ENCODE measurements around the gene STOML1.

DNA sequence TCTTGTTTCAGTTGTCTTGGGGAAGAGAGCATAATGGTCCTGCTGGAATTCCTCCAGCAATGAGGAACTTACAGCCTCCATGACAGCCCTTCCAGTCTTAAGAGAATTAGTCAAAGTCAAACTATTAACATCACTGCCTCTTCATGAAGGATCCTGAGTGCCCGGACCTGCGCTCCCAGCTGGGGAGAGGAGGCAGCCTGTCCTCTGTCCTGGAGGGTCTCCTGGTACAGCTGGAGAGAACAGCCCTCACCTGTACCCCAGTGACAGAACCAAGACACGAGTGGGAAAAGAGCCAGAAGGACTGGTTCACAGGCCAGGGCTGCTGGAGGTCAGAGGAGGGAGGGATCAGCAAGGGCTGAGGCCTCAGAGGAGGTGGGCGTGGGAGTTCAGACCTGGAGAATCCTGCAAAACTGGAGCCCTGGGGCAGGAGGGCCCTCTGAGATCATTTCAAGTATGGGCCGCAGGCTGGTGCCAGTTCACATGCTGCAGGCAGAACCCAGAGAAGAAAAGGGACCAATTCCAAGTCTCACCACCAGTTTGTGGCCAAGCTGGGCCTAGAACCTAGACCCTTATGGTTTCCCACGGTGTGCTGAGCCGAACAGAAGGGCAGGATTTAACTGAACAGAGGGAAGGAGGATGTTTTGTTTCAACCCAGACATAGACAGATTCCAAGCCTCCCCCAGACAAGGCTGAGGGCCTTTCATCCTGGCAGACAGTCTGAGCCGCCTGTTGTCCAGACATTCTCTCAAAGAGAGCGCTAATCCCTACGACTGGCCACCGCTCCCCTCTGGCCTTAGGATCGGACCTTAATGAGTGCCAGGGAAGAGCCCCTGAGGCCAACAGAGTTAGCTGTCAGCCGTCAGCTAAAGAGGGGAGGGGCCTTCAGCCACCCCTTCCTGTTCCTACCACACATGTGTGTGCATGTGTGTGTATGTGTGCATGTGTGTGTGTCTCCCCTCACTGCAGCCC, 47.6 kb downstream of the STOML1 start:
- TF ChIP-seq POLR2A (IDR thresholded peaks at IDR 0.05): no peak
- TF ChIP-seq, protein P1, sequence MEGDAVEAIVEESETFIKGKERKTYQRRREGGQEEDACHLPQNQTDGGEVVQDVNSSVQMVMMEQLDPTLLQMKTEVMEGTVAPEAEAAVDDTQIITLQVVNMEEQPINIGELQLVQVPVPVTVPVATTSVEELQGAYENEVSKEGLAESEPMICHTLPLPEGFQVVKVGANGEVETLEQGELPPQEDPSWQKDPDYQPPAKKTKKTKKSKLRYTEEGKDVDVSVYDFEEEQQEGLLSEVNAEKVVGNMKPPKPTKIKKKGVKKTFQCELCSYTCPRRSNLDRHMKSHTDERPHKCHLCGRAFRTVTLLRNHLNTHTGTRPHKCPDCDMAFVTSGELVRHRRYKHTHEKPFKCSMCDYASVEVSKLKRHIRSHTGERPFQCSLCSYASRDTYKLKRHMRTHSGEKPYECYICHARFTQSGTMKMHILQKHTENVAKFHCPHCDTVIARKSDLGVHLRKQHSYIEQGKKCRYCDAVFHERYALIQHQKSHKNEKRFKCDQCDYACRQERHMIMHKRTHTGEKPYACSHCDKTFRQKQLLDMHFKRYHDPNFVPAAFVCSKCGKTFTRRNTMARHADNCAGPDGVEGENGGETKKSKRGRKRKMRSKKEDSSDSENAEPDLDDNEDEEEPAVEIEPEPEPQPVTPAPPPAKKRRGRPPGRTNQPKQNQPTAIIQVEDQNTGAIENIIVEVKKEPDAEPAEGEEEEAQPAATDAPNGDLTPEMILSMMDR (IDR thresholded peaks at IDR 0.05 in 8 of 11, conservative IDR thresholded peaks at IDR 0.05 in 3 of 11): no peak

Data from spleen (tissue), 7 donors.